DMS153 (cell line): ENCODE measurements around the gene RPA1.
A peak's percentile ranks its signal among the peaks of the same experiment; 100 is the strongest.
"Not testable (repeated sequence)": the region's sequence is repeated elsewhere in the genome, so short reads cannot be mapped to it uniquely, and the experiment has no call there.

Experiments
- DNase-seq: peaks from one replicate; lab custom pipeline; 2025; lab: John Stamatoyannopoulos, UW

RPA1 gene

DNA sequence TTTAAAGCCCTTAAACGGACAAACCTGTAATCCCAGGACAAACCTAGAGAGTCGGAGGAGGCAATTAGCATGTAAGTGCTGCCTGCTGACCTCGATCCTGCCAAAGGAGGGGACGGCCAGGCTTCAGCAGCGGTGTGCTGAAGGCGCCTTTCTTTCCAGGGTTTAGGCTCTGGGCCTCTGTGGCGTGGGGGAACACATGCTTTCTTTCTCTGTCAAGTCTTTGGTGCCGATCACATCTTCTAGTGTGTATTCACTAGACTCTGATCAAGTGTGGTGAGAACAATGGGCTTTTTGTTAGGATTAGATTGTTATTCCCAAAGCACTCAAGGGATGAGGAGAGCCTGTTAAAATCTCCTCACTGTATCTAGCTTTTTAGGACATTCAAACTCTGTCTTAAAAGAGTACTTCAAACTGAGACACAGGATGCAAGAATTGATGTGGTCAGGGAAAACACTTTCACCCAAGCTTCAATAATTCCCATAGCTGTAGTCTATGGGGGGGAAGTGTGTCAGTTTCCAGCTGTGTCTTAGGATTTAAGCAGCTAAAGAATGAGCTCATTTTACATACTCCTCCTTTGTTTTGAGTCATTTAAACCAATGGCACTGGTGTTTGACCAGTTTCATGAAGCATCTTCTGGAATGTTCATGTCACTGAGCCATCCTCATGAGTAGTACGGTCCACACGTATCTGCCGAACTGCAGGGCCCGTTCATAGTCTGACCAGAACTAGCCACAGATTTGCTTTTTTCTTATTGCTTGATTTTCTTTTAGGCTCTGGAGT, 51.2 kb downstream of the RPA1 start:
- DNase-seq = no peak

DNA sequence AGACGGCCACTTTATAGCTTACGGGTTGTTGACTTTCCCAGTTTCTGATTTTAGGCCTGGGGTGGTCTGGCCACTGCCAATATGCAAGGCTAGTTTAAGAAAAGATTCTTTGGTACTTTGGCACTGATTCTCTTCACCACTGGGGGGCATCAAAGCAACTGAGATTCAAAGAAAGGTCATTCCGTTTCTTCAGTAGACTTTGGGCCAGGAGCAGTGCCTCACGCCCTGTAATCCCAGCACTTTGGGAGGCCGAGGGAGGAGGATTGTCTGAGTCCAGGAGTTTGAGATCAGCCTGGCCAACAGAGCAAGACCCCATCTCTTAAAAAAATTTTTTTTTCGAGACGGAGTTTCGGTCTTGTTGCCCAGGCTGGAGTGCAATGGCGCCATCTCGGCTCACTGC, 53.0 kb downstream of the RPA1 start:
- no peak for DNase-seq

DNA sequence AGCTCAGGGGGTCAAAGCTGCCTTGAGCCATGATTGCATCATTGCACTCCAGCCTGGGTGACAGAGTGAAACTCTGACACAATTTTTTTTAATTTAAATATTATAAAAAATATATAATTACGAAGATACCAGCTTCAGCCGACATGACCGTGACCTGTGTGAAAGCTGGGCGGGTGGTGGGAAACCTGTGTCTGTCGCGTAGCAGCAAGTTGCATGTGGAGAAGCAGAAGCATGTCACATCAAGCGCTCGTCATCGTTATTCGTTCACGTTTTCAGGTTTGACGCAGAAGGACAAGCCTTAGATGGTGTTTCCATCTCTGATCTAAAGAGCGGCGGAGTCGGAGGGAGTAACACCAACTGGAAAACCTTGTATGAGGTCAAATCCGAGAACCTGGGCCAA, 53.7 kb downstream of the RPA1 start:
- no peak for DNase-seq

DNA sequence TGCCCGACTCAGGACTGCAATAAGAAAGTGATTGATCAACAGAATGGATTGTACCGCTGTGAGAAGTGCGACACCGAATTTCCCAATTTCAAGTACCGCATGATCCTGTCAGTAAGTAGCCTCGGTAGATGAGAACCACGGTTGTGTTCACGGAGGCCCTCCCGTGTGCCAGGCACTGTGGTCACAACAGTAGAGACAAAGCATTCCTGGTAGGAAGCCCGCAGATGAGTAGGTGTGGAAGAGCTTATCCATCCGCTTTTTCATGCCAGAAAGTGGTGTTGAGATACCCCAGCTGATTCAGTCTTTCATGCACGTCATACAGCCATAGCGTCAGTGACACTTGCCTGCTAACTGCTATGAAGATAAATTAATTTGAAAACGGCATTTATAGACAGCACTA, 58.9 kb downstream of the RPA1 start:
- no peak for DNase-seq

DNA sequence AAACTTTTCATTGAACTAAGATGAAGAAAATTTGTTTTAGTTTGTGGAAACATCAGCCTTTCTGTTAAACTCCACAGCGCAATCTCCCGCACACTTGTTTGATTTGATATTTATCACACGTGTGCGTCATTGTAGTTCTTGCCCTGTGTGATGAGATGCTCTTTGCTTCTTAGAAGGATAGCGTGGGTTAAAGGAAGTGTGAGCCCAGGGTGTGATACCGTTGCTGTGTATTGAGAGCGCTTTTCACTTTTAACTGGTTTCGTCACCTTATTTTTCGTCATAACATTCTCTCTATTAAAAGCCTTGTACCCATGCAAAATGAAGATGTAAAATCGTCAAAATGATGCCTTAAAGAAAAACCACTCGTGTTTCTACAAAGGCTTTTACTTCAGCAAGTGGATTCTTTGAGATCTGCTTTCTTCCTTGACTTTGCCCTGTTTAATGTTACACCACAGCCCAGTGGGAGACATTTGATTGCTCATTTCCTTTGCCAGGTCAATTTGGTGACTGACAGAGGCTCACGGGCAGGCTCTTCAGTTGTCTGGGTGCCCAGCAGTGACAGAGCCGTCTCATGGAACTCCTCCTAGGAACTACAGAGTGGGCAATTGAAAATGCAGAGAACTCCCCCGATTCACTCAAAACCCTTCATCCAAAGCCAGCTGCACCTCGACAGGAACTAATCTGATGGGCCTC, 61.1 kb downstream of the RPA1 start:
- no peak for DNase-seq

DNA sequence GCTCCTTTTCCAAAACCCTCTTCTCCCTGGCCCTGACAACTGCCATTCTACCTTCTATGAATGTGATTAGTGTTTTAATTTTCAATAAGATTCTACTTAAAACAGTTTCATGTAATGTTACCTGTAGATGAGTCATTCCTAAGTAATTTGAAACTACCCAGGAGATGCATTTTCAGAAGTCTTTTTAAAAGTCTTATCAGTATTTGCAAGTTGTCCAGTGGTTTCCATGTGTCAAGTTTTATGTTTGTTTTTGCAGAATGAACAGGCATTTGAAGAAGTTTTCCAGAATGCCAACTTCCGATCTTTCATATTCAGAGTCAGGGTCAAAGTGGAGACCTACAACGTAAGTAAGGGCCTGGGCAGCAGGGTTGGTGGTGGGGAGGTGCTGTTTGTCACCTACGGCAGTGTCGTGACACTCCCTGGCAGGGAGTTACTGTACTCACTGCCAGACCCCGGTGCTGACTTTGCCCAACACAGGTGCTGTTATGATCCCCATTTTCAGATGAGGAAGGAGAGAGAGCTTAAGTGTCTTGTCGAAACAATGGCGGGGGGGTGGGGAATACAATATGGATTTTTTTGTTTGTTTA, 65.0 kb downstream of the RPA1 start:
- DNase-seq = no peak

DNA sequence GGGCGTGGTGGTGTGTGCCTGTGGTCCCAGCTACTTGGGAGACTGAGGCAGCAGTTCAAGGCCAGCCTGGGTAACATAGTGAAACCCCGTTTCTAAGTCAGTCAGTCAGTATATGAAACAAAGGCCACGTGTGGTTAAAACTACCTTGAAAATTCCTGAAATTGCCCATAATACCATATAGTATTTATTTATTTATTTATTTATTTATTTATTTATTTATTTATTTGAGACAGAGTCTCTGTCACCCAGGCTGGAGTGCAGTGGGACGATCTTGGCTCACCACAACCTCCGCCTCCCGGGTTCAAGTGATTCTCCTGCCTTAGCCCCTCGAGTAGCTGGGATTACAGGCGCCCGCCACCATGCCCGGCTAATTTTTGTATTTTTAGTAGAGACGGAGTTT, 65.7 kb downstream of the RPA1 start:
- DNase-seq = not testable (repeated sequence)

DNA sequence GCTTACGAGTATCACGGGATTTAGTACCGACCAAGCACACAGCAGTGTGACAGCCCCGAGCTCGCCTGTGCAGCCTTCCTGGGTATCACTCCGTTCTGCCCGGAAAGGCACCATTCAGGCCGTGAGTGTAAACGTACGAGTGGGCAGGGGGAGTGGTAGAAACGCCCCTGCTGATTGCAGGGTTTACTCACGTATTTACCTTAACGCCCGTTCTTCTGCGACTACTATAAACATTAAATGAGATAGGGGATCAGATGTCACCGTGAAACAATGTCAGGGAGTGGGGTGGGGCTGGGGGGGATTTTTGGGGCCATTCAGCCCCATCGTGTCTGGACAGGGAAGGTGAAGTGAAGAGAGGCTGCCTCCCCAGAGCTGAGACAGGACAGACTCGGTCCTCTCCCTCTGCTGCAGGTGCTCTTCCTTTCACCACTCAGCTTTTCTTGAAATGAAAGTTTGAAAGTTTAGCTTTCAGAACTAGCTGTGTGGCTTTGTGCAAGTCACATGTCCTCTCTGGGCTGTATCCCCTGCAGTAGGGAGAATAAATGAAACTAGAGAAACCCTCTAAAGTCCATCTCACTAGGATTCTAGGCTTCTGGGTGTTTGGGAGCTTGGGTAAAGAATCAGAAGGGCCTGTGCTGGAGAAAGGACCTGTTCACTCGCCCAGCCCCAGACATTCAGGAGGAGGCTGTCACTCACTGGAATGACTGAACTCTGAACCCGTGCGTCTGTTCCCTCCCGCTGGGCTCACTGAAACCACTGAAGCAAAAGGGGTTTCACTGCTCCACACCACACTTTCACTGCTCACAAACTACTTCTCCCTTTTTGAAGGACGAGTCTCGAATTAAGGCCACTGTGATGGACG, 66.7 kb downstream of the RPA1 start:
- no peak for DNase-seq

DNA sequence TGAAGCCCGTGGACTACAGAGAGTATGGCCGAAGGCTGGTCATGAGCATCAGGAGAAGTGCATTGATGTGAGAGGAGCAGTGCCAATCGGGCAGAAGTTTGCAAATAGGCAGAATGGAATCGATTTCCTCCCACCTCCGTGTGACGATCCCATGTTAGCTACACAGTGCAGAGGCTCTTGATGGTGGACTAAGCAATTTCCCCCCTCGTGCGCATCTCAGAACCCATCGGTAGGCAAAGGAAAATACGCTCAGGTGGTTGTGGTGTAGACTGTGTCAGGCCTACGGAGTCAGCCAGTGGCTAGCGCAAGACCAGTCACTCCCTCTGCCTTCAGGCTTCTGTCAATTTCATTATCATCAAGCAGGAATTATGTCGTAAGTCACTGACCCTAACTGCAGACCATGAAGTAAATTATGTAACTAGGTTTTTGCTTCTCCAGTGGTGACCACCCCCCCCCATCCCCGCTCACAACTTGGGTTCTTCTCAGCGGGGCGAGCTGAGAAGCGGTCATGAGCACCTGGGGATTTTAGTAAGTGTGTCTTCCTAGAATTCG, 67.4 kb downstream of the RPA1 start:
- DNase-seq = no peak

DNA sequence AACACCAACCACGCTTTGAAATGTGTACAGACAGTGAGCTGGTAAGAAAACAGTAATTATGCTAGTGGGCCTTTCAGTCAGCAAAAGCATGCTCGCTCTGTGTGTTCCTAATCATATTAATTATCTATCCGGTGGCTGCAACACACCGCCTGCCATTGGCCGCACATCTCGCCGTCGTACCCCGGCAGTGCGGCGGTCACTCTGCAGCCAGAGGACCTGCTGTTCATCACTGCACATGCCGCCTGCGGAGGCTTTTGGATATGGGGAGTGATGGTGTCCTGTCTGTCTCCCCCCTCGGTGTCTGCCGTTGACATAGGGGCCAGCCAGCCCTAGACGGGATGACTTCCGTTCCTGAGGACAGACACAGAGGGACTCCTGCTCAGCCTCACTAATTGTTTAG, 68.5 kb downstream of the RPA1 start:
- no peak for DNase-seq

DNA sequence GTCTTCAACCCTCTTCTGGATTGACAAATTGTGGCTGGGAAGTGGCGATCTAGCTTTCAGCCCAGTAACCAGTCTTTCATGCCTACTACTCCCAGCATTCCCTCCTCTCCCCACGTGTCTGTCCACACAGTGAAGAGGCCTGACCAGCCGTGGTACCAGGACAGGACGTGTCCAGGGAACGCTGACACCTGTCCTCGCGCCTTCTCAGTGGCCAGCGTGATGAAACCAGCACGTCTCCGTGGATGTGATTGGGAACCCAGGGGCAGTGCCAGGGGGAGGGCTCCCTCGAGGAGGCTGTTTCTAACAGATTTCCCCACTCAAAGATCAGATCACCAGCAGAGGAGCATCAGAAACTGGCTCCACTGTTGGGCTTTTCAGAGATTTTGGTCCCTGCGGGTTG, 69.1 kb downstream of the RPA1 start:
- no peak for DNase-seq

DNA sequence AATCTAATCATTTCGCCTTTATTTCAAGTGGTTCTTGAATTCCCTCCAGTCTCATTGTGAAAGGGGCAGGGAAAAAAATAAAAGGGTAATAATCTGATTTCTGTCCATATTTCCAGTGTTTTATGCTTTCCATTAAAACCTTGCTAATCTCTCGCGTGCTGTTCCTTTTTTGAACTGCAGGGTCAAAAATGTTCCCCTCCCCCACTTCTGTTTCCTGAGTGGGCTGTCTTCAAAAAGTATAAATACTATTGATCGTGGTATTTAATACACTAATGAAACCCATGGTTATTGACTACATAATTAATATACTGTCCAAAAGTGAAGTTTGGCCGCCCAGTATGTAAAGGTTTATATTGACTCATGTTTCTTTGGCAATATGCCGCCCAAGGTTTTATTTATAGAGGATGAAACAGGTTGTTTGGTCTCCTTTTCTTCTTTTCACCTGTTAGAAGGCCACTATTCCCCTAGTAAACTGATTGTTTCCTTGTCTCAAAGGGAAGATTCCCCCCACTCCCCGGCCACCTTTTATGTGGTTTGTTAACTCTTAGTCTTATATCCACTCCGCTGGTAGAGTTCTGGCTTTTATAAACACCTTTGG, 69.7 kb downstream of the RPA1 start:
- DNase-seq = no peak

DNA sequence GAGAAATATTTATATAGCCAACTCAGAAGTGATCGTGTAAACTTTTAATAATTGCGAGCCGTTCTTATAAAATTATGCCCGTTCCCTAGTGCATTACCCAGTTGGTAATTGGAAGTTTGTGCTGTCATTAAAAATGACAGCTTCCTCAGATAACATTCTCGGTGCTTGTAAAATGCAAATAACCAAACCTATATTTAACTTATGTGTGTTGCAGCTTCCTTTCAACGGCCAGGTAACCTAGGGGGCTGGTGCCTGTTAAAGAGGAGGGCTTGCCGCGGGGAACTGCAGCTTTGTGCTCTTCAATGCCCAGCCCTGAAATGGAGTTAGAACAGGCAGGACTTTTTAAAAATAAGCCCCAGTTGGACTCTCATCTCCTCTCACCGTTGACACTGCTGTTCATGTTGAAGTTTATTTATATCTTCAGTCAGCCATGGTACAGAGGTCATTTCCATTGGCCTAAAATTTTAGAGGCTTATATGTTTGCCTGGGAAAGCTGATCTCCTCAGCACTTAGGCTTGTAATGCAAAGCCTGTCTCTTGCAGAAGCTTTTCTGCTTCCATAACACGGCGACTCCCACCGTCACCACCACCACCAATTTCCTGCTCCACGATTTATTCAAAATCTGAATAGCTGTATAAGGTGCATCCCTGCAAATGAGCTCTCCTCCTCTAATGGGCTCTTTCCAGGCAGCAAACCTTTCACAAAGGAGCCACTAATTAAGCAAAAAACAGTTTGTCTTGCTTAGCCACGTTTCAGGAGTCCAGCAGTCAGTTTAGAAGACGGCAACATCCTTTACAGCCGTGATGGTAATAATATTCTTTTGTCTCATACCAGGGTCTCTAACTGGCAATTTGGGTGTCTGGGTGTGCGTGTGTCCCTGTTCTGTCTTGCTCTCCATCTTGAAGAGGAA, 74.7 kb downstream of the RPA1 start:
- no peak for DNase-seq

DNA sequence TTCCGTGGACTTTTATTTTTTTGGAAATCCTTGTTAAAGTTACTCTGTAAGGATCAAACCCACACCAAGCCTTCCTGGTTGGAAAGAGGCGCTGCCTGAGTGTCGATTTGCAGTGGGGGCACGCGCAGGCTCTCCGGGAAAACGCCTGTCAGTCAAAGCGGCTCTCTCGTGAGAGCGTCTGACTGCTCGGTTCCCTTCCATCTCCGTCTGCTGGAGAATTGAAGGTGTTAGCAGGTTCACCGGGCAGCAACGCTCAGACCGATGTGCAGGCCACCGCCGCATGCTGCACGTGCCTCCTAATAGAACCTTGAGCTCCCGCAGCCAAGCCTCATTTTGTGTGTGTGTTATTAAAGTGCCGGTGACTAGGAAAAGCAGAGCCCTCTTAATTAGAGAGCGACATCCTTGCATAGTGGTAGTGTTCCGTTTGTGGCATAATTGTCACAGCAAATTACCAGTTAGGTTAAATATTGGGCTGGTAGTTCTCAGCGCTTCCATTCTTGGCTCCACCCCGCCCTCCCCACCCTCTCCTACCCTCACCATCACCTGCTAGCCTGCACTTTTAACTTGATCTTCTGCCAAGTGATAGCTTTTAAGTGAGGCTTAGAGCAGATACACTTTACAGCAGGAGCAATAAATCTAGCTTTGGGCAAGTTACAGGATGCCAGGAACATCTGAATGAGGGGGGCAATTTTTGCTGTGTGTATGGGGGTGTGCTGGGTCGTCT, 75.5 kb downstream of the RPA1 start:
- peak; percentile 45 for DNase-seq

DNA sequence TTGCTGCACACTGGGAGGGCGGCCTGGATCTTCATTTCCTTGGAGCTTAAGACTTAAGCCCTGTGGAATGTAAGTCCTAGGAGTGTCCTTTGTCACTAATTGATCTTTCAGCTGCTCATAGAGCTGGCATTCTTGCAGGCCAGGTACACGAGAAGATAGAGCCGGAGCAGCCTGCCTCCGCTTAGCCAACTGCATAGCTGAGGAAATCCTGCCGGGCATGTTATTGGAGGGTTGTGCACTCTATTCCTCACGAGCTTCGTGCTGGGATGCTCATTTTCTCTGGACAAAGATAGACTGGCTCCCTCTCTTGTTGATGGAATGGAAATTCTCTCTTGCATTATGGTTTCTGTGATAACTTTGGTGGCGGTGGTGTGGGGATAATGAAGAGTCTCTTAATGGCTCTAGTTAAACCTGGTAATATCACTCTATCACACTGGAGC, 76.9 kb downstream of the RPA1 start:
- DNase-seq = no peak

DNA sequence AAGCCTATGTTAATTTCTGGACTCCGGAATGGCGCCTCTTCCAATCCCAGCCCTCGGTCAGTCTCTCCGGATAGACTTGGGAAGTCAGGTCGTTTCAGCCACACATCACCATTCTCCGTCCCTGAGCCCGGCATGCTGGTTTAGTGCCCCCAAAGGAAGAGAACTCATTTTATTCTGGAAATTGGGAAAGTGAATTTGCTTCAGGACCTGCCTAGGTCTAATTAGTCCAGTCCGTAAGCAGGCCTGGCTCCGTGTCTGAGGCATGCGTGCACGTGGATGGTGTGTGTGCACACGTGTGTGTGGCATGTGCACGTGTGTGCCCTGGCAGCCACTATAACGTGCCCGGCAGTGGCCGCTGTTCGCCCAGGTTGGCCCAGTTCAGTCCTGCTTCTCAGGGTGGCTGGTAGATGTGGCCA, 77.4 kb downstream of the RPA1 start:
- no peak for DNase-seq

DNA sequence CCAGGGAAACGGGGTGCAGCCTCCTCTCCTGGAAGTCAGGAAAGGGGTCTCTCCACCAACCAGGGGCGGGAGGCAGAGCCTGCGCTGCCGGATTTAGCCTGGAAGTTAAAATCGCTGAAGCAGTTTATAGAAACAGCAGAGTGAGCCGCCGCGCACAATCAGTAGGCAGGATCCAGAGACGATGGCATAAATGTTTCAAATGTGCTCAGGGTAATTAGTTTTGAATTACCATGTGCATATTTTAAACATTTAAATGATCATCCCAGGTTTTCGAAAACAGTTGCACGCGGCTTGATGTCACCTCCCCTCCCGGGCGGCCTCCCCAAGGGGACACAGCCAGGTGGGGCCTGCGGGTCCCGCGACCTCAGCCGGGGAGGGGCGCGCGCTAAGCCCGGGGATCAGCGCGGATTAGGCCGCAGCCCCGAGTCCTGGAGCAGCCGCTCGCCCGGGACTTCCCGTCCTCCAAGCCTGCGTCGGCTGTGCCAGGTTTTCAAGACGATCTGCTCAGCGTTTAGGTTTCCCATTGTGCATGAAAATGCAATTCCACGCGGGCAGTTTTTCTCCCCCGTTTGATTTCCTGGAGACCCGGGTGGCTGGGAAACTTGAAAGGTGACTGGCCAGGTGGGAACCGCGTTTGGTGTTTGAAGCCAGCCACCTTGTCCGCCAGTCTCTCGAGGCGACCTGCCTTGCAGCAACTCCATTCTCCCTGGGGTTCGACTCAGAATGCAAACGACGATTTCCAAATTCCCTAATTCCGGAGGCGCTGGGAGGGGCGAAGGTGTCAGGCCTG, 78.3 kb downstream of the RPA1 start:
- no peak for DNase-seq

DNA sequence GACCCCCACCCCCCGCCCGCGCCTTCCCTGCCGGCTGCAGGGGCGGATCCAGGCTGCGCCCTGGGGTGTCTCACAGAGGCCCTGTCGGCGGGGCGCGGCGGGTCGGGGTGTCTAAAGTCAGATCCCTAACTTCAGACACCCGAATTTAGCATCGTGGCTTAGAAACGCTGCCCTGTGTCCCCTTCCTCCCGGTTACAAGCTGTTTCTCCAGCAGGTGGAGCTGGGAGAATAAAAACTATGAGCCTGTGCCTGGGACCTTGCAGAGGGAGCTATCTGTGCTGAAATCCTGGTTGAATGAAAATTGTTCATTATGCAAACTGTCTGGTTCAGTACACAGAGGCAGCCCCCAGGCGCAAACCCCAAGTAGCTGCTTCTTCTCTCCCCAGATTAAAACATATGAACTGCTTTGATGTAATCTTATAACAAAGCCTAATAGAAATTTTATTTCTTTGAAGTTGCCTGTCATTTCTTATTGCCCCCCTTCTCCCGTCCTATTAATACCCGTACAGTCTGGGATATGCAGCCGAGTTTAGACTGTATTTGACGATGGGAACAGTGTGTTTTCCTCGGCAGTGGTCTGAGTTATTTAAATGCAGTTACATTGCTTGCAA, 79.0 kb downstream of the RPA1 start:
- peak; percentile 43 for DNase-seq

DNA sequence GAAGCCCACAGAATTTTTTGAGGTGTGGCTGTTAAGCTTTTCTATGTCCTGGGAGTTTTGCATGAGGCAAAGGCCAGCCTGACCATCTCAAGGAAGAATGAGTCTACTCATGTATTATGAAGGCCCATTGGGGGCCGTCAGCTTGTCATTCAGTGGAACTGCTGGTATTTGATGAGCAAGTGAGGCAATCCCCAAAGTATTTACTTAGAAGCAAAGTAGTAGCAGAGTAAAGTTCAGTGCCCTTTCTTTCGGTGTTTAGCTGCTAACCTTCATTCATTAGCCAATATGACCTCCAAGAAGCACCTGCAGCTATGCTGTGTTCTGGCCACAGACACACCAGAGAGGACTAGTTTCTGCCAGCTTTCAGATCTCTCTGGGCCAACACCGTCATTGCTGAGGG, 80.2 kb downstream of the RPA1 start:
- DNase-seq = no peak
